ENCODE measurements around the gene KCNAB1.

- TF ChIP-seq CTCF (IDR thresholded peaks at IDR 0.05) (no peak), POLR2A (IDR thresholded peaks at IDR 0.05) (no peak)
These were observed 211.9 kb downstream of the KCNAB1 start for GRCh38 chr3:156332304-156332703.

Data from lower leg skin (tissue), 3 donors.